Measurements from ENCODE around the gene SOX6.

DNA sequence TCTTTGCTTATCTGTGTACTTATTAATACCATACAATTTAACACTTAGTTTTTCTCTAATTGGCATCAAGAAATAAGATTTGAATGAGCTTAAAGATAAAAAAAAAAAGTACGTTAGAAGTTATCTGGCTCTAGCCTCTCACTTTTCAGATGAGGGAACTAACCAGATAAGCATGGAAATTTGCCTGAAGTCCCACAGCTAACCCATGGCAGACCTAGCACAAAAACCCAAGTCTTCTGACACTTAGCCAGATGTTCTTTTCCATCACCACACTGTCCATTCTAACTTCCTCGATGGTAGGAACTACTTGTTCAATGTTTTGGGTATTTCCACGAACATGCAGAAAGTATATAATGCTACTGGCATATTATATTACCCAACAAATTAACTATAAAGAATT is 7.4 kb upstream of the SOX6 start:
- TF ChIP-seq, protein P1, sequence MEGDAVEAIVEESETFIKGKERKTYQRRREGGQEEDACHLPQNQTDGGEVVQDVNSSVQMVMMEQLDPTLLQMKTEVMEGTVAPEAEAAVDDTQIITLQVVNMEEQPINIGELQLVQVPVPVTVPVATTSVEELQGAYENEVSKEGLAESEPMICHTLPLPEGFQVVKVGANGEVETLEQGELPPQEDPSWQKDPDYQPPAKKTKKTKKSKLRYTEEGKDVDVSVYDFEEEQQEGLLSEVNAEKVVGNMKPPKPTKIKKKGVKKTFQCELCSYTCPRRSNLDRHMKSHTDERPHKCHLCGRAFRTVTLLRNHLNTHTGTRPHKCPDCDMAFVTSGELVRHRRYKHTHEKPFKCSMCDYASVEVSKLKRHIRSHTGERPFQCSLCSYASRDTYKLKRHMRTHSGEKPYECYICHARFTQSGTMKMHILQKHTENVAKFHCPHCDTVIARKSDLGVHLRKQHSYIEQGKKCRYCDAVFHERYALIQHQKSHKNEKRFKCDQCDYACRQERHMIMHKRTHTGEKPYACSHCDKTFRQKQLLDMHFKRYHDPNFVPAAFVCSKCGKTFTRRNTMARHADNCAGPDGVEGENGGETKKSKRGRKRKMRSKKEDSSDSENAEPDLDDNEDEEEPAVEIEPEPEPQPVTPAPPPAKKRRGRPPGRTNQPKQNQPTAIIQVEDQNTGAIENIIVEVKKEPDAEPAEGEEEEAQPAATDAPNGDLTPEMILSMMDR (IDR thresholded peaks at IDR 0.05): no peak
- TF ChIP-seq SMC3 (IDR thresholded peaks at IDR 0.05; ENCODE audit: low read depth, low read length): no peak
- TF ChIP-seq, protein P2, sequence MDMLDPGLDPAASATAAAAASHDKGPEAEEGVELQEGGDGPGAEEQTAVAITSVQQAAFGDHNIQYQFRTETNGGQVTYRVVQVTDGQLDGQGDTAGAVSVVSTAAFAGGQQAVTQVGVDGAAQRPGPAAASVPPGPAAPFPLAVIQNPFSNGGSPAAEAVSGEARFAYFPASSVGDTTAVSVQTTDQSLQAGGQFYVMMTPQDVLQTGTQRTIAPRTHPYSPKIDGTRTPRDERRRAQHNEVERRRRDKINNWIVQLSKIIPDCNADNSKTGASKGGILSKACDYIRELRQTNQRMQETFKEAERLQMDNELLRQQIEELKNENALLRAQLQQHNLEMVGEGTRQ (IDR thresholded peaks at IDR 0.05; ENCODE audit: borderline replicate concordance, low read depth, low read length): no peak
- TF ChIP-seq RAD21 (IDR thresholded peaks at IDR 0.05; ENCODE audit: low read length): no peak
- TF ChIP-seq MXI1 (IDR thresholded peaks at IDR 0.05; ENCODE audit: low read depth, low read length): no peak
- TF ChIP-seq, protein P3, sequence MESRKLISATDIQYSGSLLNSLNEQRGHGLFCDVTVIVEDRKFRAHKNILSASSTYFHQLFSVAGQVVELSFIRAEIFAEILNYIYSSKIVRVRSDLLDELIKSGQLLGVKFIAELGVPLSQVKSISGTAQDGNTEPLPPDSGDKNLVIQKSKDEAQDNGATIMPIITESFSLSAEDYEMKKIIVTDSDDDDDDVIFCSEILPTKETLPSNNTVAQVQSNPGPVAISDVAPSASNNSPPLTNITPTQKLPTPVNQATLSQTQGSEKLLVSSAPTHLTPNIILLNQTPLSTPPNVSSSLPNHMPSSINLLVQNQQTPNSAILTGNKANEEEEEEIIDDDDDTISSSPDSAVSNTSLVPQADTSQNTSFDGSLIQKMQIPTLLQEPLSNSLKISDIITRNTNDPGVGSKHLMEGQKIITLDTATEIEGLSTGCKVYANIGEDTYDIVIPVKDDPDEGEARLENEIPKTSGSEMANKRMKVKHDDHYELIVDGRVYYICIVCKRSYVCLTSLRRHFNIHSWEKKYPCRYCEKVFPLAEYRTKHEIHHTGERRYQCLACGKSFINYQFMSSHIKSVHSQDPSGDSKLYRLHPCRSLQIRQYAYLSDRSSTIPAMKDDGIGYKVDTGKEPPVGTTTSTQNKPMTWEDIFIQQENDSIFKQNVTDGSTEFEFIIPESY (IDR thresholded peaks at IDR 0.05; ENCODE audit: borderline replicate concordance, low read depth): no peak
- no peak for TF ChIP-seq TAF1 (IDR thresholded peaks at IDR 0.05; ENCODE audit: borderline replicate concordance, low read depth, low read length)
- no peak for TF ChIP-seq POLR2AphosphoS5 (IDR thresholded peaks at IDR 0.05; ENCODE audit: low read depth, low read length)

Data from SK-N-SH (cell line).